K562 (cell line): ENCODE data around the gene ARID3B. TPM values are rescaled to one million over a fixed set of nuclear protein-coding genes. Genes with fewer than 3 reads are reported as not detected.

Experiments used
- ATAC-seq: fragments of 200-7000 bp; cut with Tn5 transposase; 3 replicates; pipeline ENCODE4 v1.9.1; 2020; ENCODE audit warnings: moderate library complexity
- BruUV-seq: library from RNA; stranded (reverse); fragments of 400-500 nt; replicated peaks from 2 replicates; lab custom pipeline; 2021; lab: Mats Ljungman, UMichigan
- CTCF ChIA-PET: fragments of 300-600 bp; formaldehyde crosslinking; extraction: SDS; loops from one replicate; lab custom pipeline; 2021; ENCODE audit warnings: low intra/inter-chr PET ratio; lab: Yijun Ruan, JAX
- POLR2A ChIA-PET: fragments of 300-600, 350-650 bp; sonication (Branson Sonifier 250); formaldehyde crosslinking; extraction: SDS; loops from one replicate; lab custom pipeline; 2021; ENCODE audit warnings: antibody characterized with exemption, inconsistent platforms; lab: Yijun Ruan, JAX
- DNase-seq, 4 experiments: peaks; one replicate each; pipeline versions ENCODE4 v3.0.0 to v3.0.0-alpha.2; 2011 to 2018; ENCODE audit warnings: low spot score in 3 of 4, mixed read lengths in 3 of 4; ENCODE audit errors: extremely low read depth in 1 of 4
- FAIRE-seq: peaks from 2 replicates; lab custom pipeline; 2011; peaks lifted over from hg19 to GRCh38; lab: Jason Lieb, UNC
- H2AFZ ChIP-seq: 2 replicates; pipeline ENCODE4 v1.6.0; 2011; ENCODE audit warnings: low read depth, low read length, control low read depth, inconsistent platforms
- H3K27ac ChIP-seq: fragments of 200-600 bp; 3 replicates; pipeline ENCODE4 v1.8.0; 2011; ENCODE audit warnings: low read depth, mild to moderate bottlenecking, control low read depth, inconsistent platforms, low read length, moderate library complexity, mixed read lengths; ENCODE audit errors: extremely low read depth
- H3K27me3 ChIP-seq, 2 experiments: fragments of 300-600 bp in 1 of 2; 2 replicates in 1 of 2; 3 replicates in 1 of 2; pipeline versions ENCODE4 v1.6.0 to v1.8.0; 2011; ENCODE audit warnings: inconsistent platforms in 2 of 2, low read length in 2 of 2, mild to moderate bottlenecking in 1 of 2, mixed read lengths in 1 of 2, moderate library complexity in 1 of 2; ENCODE audit not compliant: control insufficient read depth in 2 of 2, insufficient read depth in 2 of 2
- H3K36me3 ChIP-seq: fragments of 300-600 bp; 3 replicates; pipeline ENCODE4 v1.8.0; 2011; ENCODE audit warnings: mild to moderate bottlenecking, low read length, inconsistent platforms; ENCODE audit not compliant: control insufficient read depth, insufficient read depth
- H3K4me1 ChIP-seq, 2 experiments: fragments of 200-600 bp in 1 of 2; replicated peaks in 1 of 2; 2 replicates in 1 of 2; 3 replicates in 1 of 2; pipeline versions ENCODE4 v1.5.1 to v1.8.0; 2011; ENCODE audit warnings: inconsistent platforms in 2 of 2, low read length in 2 of 2, mild to moderate bottlenecking in 1 of 2, mixed read lengths in 1 of 2, moderate library complexity in 1 of 2; ENCODE audit not compliant: control insufficient read depth in 2 of 2, insufficient read depth in 2 of 2
- H3K4me2 ChIP-seq: 2 replicates; pipeline ENCODE4 v1.6.1; 2011; ENCODE audit warnings: low read length, control low read depth, inconsistent platforms, mixed read lengths; ENCODE audit not compliant: insufficient read depth
- H3K4me3 ChIP-seq: fragments of 200-600 bp; sonication (generic), shearing (Covaris generic); 2 replicates; pipeline ENCODE4 v1.5.1; 2016; ENCODE audit warnings: control low read depth, inconsistent platforms
- H3K79me2 ChIP-seq: fragments of 200-600 bp; 3 replicates; pipeline ENCODE4 v1.8.0; 2011; ENCODE audit warnings: low read length, inconsistent platforms; ENCODE audit not compliant: control insufficient read depth, insufficient read depth
- H3K9ac ChIP-seq, 2 experiments: 2 replicates each; pipeline versions ENCODE4 v1.6.0 to v1.6.1; 2011; ENCODE audit warnings: low read depth in 2 of 2, low read length in 2 of 2, control low read depth in 1 of 2, inconsistent platforms in 1 of 2, mild to moderate bottlenecking in 1 of 2, mixed read lengths in 1 of 2; ENCODE audit not compliant: insufficient read depth in 1 of 2
- H3K9me1 ChIP-seq: one replicate; pipeline ENCODE4 v1.6.0; 2011; ENCODE audit warnings: inconsistent platforms, mild to moderate bottlenecking, low read length, moderate library complexity; ENCODE audit not compliant: control insufficient read depth, insufficient read depth
- H3K9me3 ChIP-seq: replicated peaks from 2 replicates; pipeline ENCODE4 v1.5.1; 2011; ENCODE audit warnings: low read depth, low read length, inconsistent platforms; ENCODE audit not compliant: control insufficient read depth, insufficient read depth
- H4K20me1 ChIP-seq: replicated peaks from 2 replicates; pipeline ENCODE4 v1.6.1; 2011; ENCODE audit warnings: low read length, inconsistent platforms, mixed read lengths; ENCODE audit not compliant: control insufficient read depth, insufficient read depth
- SAP30 ChIP-seq: fragments of 200-600 bp; sonication (generic); IDR thresholded peaks from 2 replicates; pipeline ENCODE4 v1.6.1; 2012; ENCODE audit warnings: borderline replicate concordance, low read depth, mild to moderate bottlenecking, moderate library complexity, low read length, control low read depth, inconsistent platforms; ENCODE audit not compliant: insufficient read depth, poor library complexity, severe bottlenecking
- USF1 ChIP-seq: sonication (generic); formaldehyde crosslinking; IDR thresholded peaks from 2 replicates; pipeline ENCODE4 v1.9.0; 2022; ENCODE audit warnings: mild to moderate bottlenecking, missing genetic modification reagents
- WGBS: fragments of 100-300 bp; shearing (Covaris generic); methylation state at CpG from one replicate; pipeline ENCODE4 v1.1.6; 2016; ENCODE audit warnings: low coverage, mixed read lengths; ENCODE audit not compliant: insufficient coverage; ENCODE audit errors: missing lambda C conversion rate; 5-methylcytosine and 5-hydroxymethylcytosine counted together
- in situ Hi-C: fragments of 300-500 bp; cut with MboI; formaldehyde crosslinking; loops from 4 replicates; pipeline ENCODE4 v1.15.0; 2018; ENCODE audit warnings: inconsistent platforms, mixed read lengths
- intact Hi-C: fragments of 100-400 bp; cut with micrococcal nuclease; formaldehyde crosslinking; loops from 2 replicates; pipeline ENCODE4 v1.14.2; 2022
- polyA plus RNA-seq, 8 experiments: library from polyadenylated mRNA; depleted of rRNA in 4 of 8; stranded (reverse) in 5 of 8; unstranded in 3 of 8; fragments of >200 nt; fragmentation: Nextera tagmentation in 2 of 8; fragmentation: Illumina TruSeq in 1 of 8; extraction: Ambion mirVana in 2 of 8; extraction: Trizol in 1 of 8; gene quantifications; 2 replicates each; pipeline versions ENCODE4 v1.2.1 to v1.2.3, GENCODE V29; 2011 to 2014; ENCODE audit warnings: inconsistent platforms in 1 of 8, missing spikeins in 1 of 8
- total RNA-seq, 7 experiments: library from RNA; depleted of rRNA in 6 of 7; stranded (reverse); fragments of >200 nt in 6 of 7; fragmentation: Illumina TruSeq in 2 of 7; extraction: Trizol in 2 of 7; gene quantifications; 2 replicates each; pipeline versions ENCODE4 v1.2.1 to v1.2.3, GENCODE V29; 2011 to 2021; ENCODE audit warnings: low replicate concordance in 1 of 7
- TF ChIP-seq, protein P1 (sequence below), 3 experiments: IDR thresholded peaks in 2 of 3; conservative IDR thresholded peaks in 1 of 3; 2 replicates each; pipeline ENCODE4 v1.5.1; 2011 to 2012; ENCODE audit warnings: low read length in 3 of 3, mild to moderate bottlenecking in 3 of 3, control low read depth in 2 of 3, improper control_type of control experiment in 1 of 3, inconsistent platforms in 1 of 3, low read depth in 1 of 3, mixed read lengths in 1 of 3, moderate library complexity in 1 of 3; ENCODE audit not compliant: insufficient read depth in 2 of 3

The ARID3B gene
- total and polyA plus RNA-seq, 9 of the 15 experiments (the other 6 are each of a cell fraction or from before 2014, with no cell fraction given): 0.32 to 15.1 (median 7.1) TPM

DNA sequence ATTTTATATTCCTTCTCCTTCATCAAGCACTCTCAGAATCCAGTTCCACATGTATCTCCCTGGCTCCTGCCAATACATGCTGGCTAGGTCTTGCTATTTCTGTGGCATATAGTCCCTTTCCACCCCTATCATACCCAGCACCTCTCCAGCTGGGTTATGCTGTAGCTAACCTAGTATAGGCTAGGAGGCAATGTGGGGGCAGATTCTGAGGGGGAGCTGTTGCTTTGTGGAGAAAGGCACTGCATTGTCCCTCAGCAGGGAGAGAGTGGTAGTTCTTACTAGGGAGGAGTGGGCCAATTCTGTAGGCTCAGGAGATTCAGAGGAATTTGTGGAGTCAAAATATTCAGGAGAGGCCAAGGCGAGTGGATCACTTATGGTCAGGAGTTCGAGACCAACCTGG is 40.6 kb upstream of the ARID3B start:
- in situ Hi-C loops: no loop called here
- ATAC-seq (peak; percentile 60; the same call in 2 of the 3 replicates), FAIRE-seq (no peak), DNase-seq (peak in 1 of 4 experiments; percentile 16)
- BruUV-seq: no TSS peak
- 0 out of 3 replicates have a peak, but pooled peaks cover 4% of the 10 kb centered on the region for H3K36me3 ChIP-seq
- H4K20me1 ChIP-seq: no peaks in the 10 kb centered on the region
- H3K4me2 ChIP-seq: no peak overlapping the region
- no peak overlapping the region for H2AFZ ChIP-seq
- no peak overlapping the region for H3K9ac ChIP-seq
- H3K9me3 ChIP-seq: no peaks in the 10 kb centered on the region
- H3K79me2 ChIP-seq: no peaks in the 10 kb centered on the region
- no peak overlapping the region for H3K4me3 ChIP-seq
- no peaks in the 10 kb centered on the region; a peak in 1 of 5 replicates for H3K4me1 ChIP-seq
- intact Hi-C loops: no loop called here
- ChIA-PET CTCF (interaction anchor here (0.7 kb wide), 1 partner anchor 132 kb away, joined by 3 read pairs; no protein-coding TSS in a partner anchor), POLR2A (interaction anchor here (0.6 kb wide), 1 partner anchor 14 kb away, joined by 3 read pairs; no protein-coding TSS in a partner anchor)
- H3K9me1 ChIP-seq: no peaks in the 10 kb centered on the region
- TF ChIP-seq USF1 (CRISPR knock-in tag) (no peak), SAP30 (no peak)
- TF ChIP-seq, protein P1, sequence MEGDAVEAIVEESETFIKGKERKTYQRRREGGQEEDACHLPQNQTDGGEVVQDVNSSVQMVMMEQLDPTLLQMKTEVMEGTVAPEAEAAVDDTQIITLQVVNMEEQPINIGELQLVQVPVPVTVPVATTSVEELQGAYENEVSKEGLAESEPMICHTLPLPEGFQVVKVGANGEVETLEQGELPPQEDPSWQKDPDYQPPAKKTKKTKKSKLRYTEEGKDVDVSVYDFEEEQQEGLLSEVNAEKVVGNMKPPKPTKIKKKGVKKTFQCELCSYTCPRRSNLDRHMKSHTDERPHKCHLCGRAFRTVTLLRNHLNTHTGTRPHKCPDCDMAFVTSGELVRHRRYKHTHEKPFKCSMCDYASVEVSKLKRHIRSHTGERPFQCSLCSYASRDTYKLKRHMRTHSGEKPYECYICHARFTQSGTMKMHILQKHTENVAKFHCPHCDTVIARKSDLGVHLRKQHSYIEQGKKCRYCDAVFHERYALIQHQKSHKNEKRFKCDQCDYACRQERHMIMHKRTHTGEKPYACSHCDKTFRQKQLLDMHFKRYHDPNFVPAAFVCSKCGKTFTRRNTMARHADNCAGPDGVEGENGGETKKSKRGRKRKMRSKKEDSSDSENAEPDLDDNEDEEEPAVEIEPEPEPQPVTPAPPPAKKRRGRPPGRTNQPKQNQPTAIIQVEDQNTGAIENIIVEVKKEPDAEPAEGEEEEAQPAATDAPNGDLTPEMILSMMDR (IDR thresholded peaks at IDR 0.05 in 2 of 3, conservative IDR thresholded peaks at IDR 0.05 in 1 of 3; ENCODE audit: insufficient read depth in 2 of 3, low read depth in 1 of 3, low read length in 3 of 3): peak in 2 of 3 experiments; percentile 9 to 47; a peak in 2 of 6 replicates
- TF ChIP-seq, all 486 proteins: peak for 1
- no peak overlapping the region for H3K27ac ChIP-seq
- 54% methylated on average over 2 of the region's 2 CpGs for WGBS
- H3K27me3 ChIP-seq: no peaks in the 10 kb centered on the region
